GM18499 (cell line): ENCODE data around the gene ERCC2.
"Not testable (repeated sequence)": the region's sequence is repeated elsewhere in the genome, so short reads cannot be mapped to it uniquely, and the experiment has no call there.

ENCODE experiments used
- ATAC-seq: cut with Tn5 transposase; IDR thresholded peaks from one replicate; pipeline ENCODE4 v1.9.1; 2021; ENCODE audit warnings: moderate number of reproducible peaks; ENCODE audit not compliant: insufficient read depth, unreplicated experiment

The ERCC2 gene

GRCh38 chr19:45340232-45340898, 30.0 kb downstream of the ERCC2 start, which contains the start of gene KLC3:
TSS of gene KLC3 (plus strand) at chr19:45340750. CDS start at chr19:45345542, 4,792 bp downstream.
- ATAC-seq = no peak

- no peak for ATAC-seq
These were observed 30.7 kb downstream of the ERCC2 start for GRCh38 chr19:45339629-45340028.

- ATAC-seq = no peak
These were observed 33.6 kb downstream of the ERCC2 start for GRCh38 chr19:45336696-45337251.

GRCh38 chr19:45334881-45335280, 35.5 kb downstream of the ERCC2 start:
- ATAC-seq = not testable (repeated sequence)

- ATAC-seq = no peak
These were observed 36.6 kb downstream of the ERCC2 start for GRCh38 chr19:45333609-45334303.

- ATAC-seq = no peak
These were observed 39.0 kb downstream of the ERCC2 start for GRCh38 chr19:45331411-45331810.

- no peak for ATAC-seq
These were observed 42.8 kb downstream of the ERCC2 start for GRCh38 chr19:45327404-45328143.

GRCh38 chr19:45324349-45324907, 45.9 kb downstream of the ERCC2 start:
- ATAC-seq = no peak

GRCh38 chr19:45323671-45324081, 46.7 kb downstream of the ERCC2 start:
- ATAC-seq = no peak

GRCh38 chr19:45322744-45323281, 47.6 kb downstream of the ERCC2 start, which contains the start of gene CKM:
TSS of gene CKM (minus strand) at chr19:45322875. CDS start at chr19:45319713, 3,162 bp downstream.
- ATAC-seq = no peak

GRCh38 chr19:45322311-45322710, 48.1 kb downstream of the ERCC2 start:
- ATAC-seq = no peak

- ATAC-seq = no peak
These were observed 48.5 kb downstream of the ERCC2 start for GRCh38 chr19:45321848-45322247.

- ATAC-seq = no peak
These were observed 49.2 kb downstream of the ERCC2 start for GRCh38 chr19:45320997-45321775.

- ATAC-seq = no peak
These were observed 55.1 kb downstream of the ERCC2 start for GRCh38 chr19:45315304-45315703.

GRCh38 chr19:45314708-45315245, 55.6 kb downstream of the ERCC2 start:
- ATAC-seq = no peak

- ATAC-seq = not testable (repeated sequence)
These were observed 58.1 kb downstream of the ERCC2 start for GRCh38 chr19:45312285-45312684.

- no peak for ATAC-seq
These were observed 58.8 kb downstream of the ERCC2 start for GRCh38 chr19:45311621-45312020.

- not testable (repeated sequence) for ATAC-seq
These were observed 61.1 kb downstream of the ERCC2 start for GRCh38 chr19:45309322-45309721.

GRCh38 chr19:45307361-45307760, 63.0 kb downstream of the ERCC2 start:
- ATAC-seq = no peak
